Liver (tissue), 9 donors: ENCODE data around the gene ZNF846. TPM values are rescaled to one million over a fixed set of nuclear protein-coding genes. Genes with fewer than 3 reads are reported as not detected.

Experiments used
- DNase-seq: peaks from one replicate; pipeline ENCODE4 v3.0.0-alpha.2; 2017; ENCODE audit warnings: low spot score
- H3K27ac ChIP-seq, 2 donors: one replicate each; pipeline ENCODE4 v1.7.0; 2013; ENCODE audit warnings: inconsistent platforms in 2 of 2, low read length in 2 of 2, control low read depth in 1 of 2, low read depth in 1 of 2, mild to moderate bottlenecking in 1 of 2
- H3K27me3 ChIP-seq, 4 donors: one replicate each; pipeline versions ENCODE4 v1.6.1 to v1.7.0; 2013; ENCODE audit warnings: low read length in 3 of 4, inconsistent platforms in 1 of 4, mild to moderate bottlenecking in 1 of 4, moderate library complexity in 1 of 4; ENCODE audit not compliant: control insufficient read depth in 4 of 4, insufficient read depth in 4 of 4
- H3K36me3 ChIP-seq, 4 donors: one replicate each; pipeline versions ENCODE4 v1.6.1 to v1.7.0; 2013; ENCODE audit warnings: low read length in 3 of 4, mild to moderate bottlenecking in 3 of 4, low read depth in 1 of 4, moderate library complexity in 1 of 4; ENCODE audit not compliant: control insufficient read depth in 4 of 4, insufficient read depth in 3 of 4
- H3K4me1 ChIP-seq, 4 donors: one replicate each; pipeline versions ENCODE4 v1.6.1 to v1.7.0; 2013; ENCODE audit warnings: low read length in 3 of 4, mild to moderate bottlenecking in 3 of 4, moderate library complexity in 1 of 4; ENCODE audit not compliant: control insufficient read depth in 4 of 4, insufficient read depth in 4 of 4
- H3K4me3 ChIP-seq, 3 donors: one replicate each; pipeline versions ENCODE4 v1.6.1 to v1.7.0; 2013; ENCODE audit warnings: low read length in 3 of 3, control low read depth in 1 of 3, low read depth in 1 of 3, mild to moderate bottlenecking in 1 of 3
- H3K9ac ChIP-seq, 2 donors: one replicate each; pipeline ENCODE4 v1.7.0; 2013; ENCODE audit warnings: low read length in 2 of 2, mild to moderate bottlenecking in 2 of 2, moderate library complexity in 2 of 2, control low read depth in 1 of 2, low read depth in 1 of 2
- H3K9me3 ChIP-seq, 4 donors: one replicate each; pipeline versions ENCODE4 v1.6.1 to v1.7.0; 2013; ENCODE audit warnings: low read length in 3 of 4; ENCODE audit not compliant: control insufficient read depth in 4 of 4
- EGR1 ChIP-seq, 2 donors: IDR thresholded peaks; 2 replicates each; pipeline ENCODE4 v1.6.1; 2016 to 2018; ENCODE audit warnings: antibody characterized with exemption in 2 of 2, low read depth in 2 of 2
- FOXA1 ChIP-seq: IDR thresholded peaks from 2 replicates; pipeline ENCODE4 v1.6.1; 2016; ENCODE audit warnings: antibody characterized with exemption
- FOXA2 ChIP-seq: IDR thresholded peaks from 2 replicates; pipeline ENCODE4 v1.6.1; 2016; ENCODE audit warnings: antibody characterized with exemption
- GABPA ChIP-seq, 2 donors: IDR thresholded peaks in 1 of 2; conservative IDR thresholded peaks in 1 of 2; 2 replicates each; pipeline ENCODE4 v1.6.1; 2016; ENCODE audit warnings: antibody characterized with exemption in 2 of 2, mild to moderate bottlenecking in 1 of 2, moderate library complexity in 1 of 2
- HNF4A ChIP-seq, 2 donors: conservative IDR thresholded peaks; 2 replicates each; pipeline ENCODE4 v1.6.1; 2016; ENCODE audit warnings: antibody characterized with exemption in 2 of 2, mild to moderate bottlenecking in 2 of 2
- HNF4G ChIP-seq: IDR thresholded peaks from 2 replicates; pipeline ENCODE4 v1.6.1; 2016; ENCODE audit warnings: antibody characterized with exemption
- JUND ChIP-seq, 2 donors: IDR thresholded peaks; 2 replicates each; pipeline ENCODE4 v1.6.1; 2016; ENCODE audit warnings: antibody characterized with exemption in 2 of 2
- NR2F2 ChIP-seq: IDR thresholded peaks from 2 replicates; pipeline ENCODE4 v1.6.1; 2016; ENCODE audit warnings: antibody characterized with exemption
- RAD21 ChIP-seq, 2 donors: IDR thresholded peaks; 2 replicates each; pipeline ENCODE4 v1.6.1; 2016; ENCODE audit warnings: antibody characterized with exemption in 2 of 2, mild to moderate bottlenecking in 2 of 2
- RXRA ChIP-seq, 2 donors: IDR thresholded peaks; 2 replicates each; pipeline ENCODE4 v1.6.1; 2017 to 2018; ENCODE audit warnings: antibody characterized with exemption in 2 of 2, mild to moderate bottlenecking in 1 of 2
- SP1 ChIP-seq: IDR thresholded peaks from 2 replicates; pipeline ENCODE4 v1.6.1; 2018; ENCODE audit warnings: antibody characterized with exemption, mild to moderate bottlenecking
- TAF1 ChIP-seq: conservative IDR thresholded peaks from 2 replicates; pipeline ENCODE4 v1.6.1; 2016; ENCODE audit warnings: antibody characterized with exemption, mild to moderate bottlenecking
- YY1 ChIP-seq: IDR thresholded peaks from 2 replicates; pipeline ENCODE4 v1.6.1; 2016; ENCODE audit warnings: antibody characterized with exemption, mild to moderate bottlenecking
- WGBS: extraction: QIAGEN DNeasy Blood & Tissue Kit; methylation state at CpG from one replicate; pipeline ENCODE4 v1.1.7; 2013; 5-methylcytosine and 5-hydroxymethylcytosine counted together
- polyA plus RNA-seq, 2 donors: library from polyadenylated mRNA; stranded (reverse) in 1 of 2; unstranded in 1 of 2; fragments of 200-250 nt in 1 of 2; fragments of >200 nt in 1 of 2; fragmentation: Nextera tagmentation in 1 of 2; extraction: Ambion mirVana in 1 of 2; gene quantifications; one replicate each; pipeline versions ENCODE4 v1.2.1 to v1.2.3, GENCODE V29; 2013 to 2015
- total RNA-seq, 2 donors: library from RNA; depleted of rRNA; stranded (reverse); fragments of >200 nt; gene quantifications; one replicate each; pipeline ENCODE4 v1.2.3, GENCODE V29; 2014
- TF ChIP-seq, protein P1 (sequence below): IDR thresholded peaks from 2 replicates; pipeline ENCODE4 v1.6.1; 2016; ENCODE audit warnings: antibody characterized with exemption
- TF ChIP-seq, protein P2 (sequence below): IDR thresholded peaks from 2 replicates; pipeline ENCODE4 v1.6.1; 2016; ENCODE audit warnings: antibody characterized with exemption
- TF ChIP-seq, protein P3 (sequence below): fragments of 150-350 bp; IDR thresholded peaks from 2 replicates; pipeline ENCODE4 v1.5.1; 2017; ENCODE audit warnings: improper control_type of control experiment, low read depth, low read length; ENCODE audit not compliant: missing input control
- TF ChIP-seq, protein P4 (sequence below): IDR thresholded peaks from 2 replicates; pipeline ENCODE4 v1.6.1; 2016; ENCODE audit warnings: antibody characterized with exemption, mild to moderate bottlenecking
- TF ChIP-seq, protein P5 (sequence below): IDR thresholded peaks from 2 replicates; pipeline ENCODE4 v1.6.1; 2016; ENCODE audit warnings: antibody characterized with exemption
- donor health status: healthy.
- donor health status: healthy.
- donor health status: healthy.
- donor health status: healthy.
- donor health status: healthy.

Gene ZNF846
- total and polyA plus RNA-seq, 4 donors = 1.6 to 9.4 (median 6.6) TPM

DNA sequence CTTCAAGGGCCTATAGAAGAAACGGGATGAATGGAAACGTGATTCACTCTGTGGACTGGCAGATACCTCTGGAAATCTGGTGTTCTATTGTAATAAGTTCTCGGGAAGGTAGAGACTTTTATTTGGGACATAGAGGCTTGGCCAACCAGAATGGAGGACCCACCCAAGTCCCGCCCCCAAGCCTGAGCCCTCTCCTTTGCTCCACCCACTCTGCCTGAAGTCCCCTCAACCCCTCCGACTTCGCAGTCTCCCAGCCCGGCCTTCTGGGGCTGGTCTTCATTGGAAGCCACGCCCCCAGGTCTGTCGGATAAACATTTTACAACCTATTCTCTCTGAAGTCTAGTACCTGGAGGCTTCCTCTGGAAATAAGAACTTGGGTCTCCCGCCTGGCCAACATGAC lies 33.4 kb upstream of the ZNF846 start:
- Histone ChIP-seq H3K9ac (no peak overlapping the region), H3K4me1 (no peaks in the 10 kb centered on the region), H3K36me3 (peaks cover 0 to 5% (median 0%) of the 10 kb centered on the region in 4 donors), H3K9me3 (no peaks in the 10 kb centered on the region), H3K4me3 (no peak overlapping the region), H3K27ac (no peak overlapping the region), H3K27me3 (no peaks in the 10 kb centered on the region)
- DNase-seq = no peak
- 95% methylated on average over 10 of the region's 10 CpGs for WGBS
- TF ChIP-seq RAD21 (IDR thresholded peaks at IDR 0.05) (no peak), EGR1 (IDR thresholded peaks at IDR 0.05; ENCODE audit: low read depth in 2 of 2) (no peak), HNF4A (conservative IDR thresholded peaks at IDR 0.05) (no peak), NR2F2 (no peak)
- TF ChIP-seq, protein P1, sequence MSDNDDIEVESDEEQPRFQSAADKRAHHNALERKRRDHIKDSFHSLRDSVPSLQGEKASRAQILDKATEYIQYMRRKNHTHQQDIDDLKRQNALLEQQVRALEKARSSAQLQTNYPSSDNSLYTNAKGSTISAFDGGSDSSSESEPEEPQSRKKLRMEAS = no peak

DNA sequence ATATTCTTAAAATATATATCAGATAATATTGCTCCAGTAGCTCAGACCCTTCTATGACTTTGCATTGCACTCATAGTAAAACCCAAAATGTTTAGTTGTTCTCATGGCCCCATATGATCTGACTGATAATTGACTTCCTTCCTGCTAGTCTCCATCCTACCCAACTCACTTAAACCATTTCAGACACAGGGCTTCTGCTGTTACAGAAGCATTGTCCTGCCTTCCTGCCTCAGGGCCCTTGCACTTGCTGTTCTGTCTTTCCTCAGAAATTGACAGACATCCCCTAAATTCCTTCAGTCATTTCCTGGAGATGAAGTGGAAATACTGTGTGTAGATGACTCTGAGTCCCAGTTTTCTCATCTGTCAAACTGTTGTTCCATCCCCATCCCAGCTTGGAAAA lies 30.6 kb upstream of the ZNF846 start:
- Histone ChIP-seq H3K27ac (no peak overlapping the region), H3K36me3 (no peaks in the 10 kb centered on the region), H3K27me3 (no peaks in the 10 kb centered on the region), H3K9me3 (no peaks in the 10 kb centered on the region), H3K9ac (no peak overlapping the region), H3K4me3 (no peak overlapping the region), H3K4me1 (peaks cover 0 to 3% (median 0%) of the 10 kb centered on the region in 4 donors)
- DNase-seq = no peak
- TF ChIP-seq, protein P2, sequence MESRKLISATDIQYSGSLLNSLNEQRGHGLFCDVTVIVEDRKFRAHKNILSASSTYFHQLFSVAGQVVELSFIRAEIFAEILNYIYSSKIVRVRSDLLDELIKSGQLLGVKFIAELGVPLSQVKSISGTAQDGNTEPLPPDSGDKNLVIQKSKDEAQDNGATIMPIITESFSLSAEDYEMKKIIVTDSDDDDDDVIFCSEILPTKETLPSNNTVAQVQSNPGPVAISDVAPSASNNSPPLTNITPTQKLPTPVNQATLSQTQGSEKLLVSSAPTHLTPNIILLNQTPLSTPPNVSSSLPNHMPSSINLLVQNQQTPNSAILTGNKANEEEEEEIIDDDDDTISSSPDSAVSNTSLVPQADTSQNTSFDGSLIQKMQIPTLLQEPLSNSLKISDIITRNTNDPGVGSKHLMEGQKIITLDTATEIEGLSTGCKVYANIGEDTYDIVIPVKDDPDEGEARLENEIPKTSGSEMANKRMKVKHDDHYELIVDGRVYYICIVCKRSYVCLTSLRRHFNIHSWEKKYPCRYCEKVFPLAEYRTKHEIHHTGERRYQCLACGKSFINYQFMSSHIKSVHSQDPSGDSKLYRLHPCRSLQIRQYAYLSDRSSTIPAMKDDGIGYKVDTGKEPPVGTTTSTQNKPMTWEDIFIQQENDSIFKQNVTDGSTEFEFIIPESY = no peak
- TF ChIP-seq, protein P3, sequence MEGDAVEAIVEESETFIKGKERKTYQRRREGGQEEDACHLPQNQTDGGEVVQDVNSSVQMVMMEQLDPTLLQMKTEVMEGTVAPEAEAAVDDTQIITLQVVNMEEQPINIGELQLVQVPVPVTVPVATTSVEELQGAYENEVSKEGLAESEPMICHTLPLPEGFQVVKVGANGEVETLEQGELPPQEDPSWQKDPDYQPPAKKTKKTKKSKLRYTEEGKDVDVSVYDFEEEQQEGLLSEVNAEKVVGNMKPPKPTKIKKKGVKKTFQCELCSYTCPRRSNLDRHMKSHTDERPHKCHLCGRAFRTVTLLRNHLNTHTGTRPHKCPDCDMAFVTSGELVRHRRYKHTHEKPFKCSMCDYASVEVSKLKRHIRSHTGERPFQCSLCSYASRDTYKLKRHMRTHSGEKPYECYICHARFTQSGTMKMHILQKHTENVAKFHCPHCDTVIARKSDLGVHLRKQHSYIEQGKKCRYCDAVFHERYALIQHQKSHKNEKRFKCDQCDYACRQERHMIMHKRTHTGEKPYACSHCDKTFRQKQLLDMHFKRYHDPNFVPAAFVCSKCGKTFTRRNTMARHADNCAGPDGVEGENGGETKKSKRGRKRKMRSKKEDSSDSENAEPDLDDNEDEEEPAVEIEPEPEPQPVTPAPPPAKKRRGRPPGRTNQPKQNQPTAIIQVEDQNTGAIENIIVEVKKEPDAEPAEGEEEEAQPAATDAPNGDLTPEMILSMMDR = no peak
- TF ChIP-seq, protein P4, sequence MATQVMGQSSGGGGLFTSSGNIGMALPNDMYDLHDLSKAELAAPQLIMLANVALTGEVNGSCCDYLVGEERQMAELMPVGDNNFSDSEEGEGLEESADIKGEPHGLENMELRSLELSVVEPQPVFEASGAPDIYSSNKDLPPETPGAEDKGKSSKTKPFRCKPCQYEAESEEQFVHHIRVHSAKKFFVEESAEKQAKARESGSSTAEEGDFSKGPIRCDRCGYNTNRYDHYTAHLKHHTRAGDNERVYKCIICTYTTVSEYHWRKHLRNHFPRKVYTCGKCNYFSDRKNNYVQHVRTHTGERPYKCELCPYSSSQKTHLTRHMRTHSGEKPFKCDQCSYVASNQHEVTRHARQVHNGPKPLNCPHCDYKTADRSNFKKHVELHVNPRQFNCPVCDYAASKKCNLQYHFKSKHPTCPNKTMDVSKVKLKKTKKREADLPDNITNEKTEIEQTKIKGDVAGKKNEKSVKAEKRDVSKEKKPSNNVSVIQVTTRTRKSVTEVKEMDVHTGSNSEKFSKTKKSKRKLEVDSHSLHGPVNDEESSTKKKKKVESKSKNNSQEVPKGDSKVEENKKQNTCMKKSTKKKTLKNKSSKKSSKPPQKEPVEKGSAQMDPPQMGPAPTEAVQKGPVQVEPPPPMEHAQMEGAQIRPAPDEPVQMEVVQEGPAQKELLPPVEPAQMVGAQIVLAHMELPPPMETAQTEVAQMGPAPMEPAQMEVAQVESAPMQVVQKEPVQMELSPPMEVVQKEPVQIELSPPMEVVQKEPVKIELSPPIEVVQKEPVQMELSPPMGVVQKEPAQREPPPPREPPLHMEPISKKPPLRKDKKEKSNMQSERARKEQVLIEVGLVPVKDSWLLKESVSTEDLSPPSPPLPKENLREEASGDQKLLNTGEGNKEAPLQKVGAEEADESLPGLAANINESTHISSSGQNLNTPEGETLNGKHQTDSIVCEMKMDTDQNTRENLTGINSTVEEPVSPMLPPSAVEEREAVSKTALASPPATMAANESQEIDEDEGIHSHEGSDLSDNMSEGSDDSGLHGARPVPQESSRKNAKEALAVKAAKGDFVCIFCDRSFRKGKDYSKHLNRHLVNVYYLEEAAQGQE = no peak
- TF ChIP-seq SP1 (no peak), TAF1 (no peak), RXRA (IDR thresholded peaks at IDR 0.05) (no peak), RAD21 (IDR thresholded peaks at IDR 0.05) (no peak), YY1 (no peak), JUND (IDR thresholded peaks at IDR 0.05) (no peak), EGR1 (IDR thresholded peaks at IDR 0.05; ENCODE audit: low read depth in 2 of 2) (no peak), FOXA1 (no peak), FOXA2 (no peak), HNF4G (no peak), NR2F2 (no peak), GABPA (IDR thresholded peaks at IDR 0.05 in 1 of 2, conservative IDR thresholded peaks at IDR 0.05 in 1 of 2) (no peak)
- TF ChIP-seq, protein P1 = no peak
- TF ChIP-seq, protein P5, sequence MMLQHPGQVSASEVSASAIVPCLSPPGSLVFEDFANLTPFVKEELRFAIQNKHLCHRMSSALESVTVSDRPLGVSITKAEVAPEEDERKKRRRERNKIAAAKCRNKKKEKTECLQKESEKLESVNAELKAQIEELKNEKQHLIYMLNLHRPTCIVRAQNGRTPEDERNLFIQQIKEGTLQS = no peak
